ENCODE data around the gene TSR1.

Gene TSR1

GRCh38 chr17:2336215-2336851 is at the start of gene TSR1:
Gene TSR1, minus strand, starts transcription at chr17:2336457. Its CDS starts 30 bp downstream, at chr17:2336427.
- DNase-seq (ENCODE audit: low spot score), result peak; percentile 88

- DNase-seq (ENCODE audit: low spot score), result no peak
Observed at GRCh38 chr17:2385240-2386210, 49.3 kb upstream of the TSR1 start.

DNA sequence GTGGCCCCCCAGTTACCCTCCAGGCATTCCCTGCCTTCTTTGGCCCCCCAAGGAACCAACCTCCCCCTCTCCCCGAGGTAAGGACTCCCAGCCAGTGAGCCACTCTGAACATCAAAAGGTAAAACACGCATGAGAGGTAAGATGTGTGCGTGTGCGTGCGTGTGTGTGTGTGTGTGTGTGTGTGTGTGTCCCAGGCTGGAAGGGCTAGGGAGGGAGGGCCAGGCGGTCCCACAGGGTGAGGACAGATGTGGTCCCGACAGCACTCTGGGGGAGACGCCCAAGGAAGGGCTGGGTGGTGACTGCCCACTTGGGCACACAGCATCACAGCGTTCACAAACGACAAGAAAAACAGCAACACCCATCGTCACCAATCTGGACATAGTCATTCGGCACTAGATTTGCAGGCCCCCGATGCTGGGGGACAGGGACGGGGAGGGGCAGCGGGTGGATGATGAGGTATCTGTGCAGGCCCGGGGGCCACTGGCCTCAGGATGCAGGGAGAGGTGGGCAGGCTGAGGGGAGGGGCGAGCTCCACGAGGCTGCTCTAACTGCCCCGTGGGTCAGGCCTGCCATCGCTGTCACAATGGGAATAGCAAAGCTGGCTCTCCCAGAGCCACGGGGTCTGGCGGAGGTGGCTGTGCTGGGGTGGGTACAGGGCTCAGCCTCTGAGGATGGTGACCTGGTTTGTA is 48.3 kb upstream of the TSR1 start:
- DNase-seq (ENCODE audit: low spot score), result no peak

DNA sequence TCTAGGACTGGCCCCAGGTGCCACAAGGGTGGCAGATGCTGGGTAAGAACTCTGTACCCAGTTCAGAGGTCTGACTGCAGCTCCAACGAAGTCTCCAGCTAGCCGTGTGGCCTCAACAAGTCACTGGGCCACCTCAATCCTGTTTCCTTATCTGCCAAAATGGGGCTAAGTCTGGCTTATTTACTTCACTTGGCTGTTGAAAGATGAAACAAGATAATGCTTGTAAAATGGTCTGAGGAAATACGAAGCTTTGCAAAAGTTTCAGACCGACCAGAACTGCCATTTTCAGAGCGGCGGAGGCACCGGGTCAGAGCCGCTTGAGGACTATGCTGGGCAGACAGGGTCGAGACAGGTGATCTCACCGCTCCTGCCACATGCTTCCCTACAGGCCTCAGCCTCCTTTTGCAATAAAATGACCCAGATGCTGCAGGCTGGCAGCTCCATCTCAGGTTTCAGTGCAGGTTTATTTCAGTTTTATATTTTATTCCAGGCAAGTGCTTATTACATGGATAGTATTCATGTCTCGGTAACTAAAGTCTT is 47.4 kb upstream of the TSR1 start:
- no peak for DNase-seq (ENCODE audit: low spot score)

- no peak for DNase-seq (ENCODE audit: low spot score)
Observed at GRCh38 chr17:2380950-2381649, 44.8 kb upstream of the TSR1 start.

DNA sequence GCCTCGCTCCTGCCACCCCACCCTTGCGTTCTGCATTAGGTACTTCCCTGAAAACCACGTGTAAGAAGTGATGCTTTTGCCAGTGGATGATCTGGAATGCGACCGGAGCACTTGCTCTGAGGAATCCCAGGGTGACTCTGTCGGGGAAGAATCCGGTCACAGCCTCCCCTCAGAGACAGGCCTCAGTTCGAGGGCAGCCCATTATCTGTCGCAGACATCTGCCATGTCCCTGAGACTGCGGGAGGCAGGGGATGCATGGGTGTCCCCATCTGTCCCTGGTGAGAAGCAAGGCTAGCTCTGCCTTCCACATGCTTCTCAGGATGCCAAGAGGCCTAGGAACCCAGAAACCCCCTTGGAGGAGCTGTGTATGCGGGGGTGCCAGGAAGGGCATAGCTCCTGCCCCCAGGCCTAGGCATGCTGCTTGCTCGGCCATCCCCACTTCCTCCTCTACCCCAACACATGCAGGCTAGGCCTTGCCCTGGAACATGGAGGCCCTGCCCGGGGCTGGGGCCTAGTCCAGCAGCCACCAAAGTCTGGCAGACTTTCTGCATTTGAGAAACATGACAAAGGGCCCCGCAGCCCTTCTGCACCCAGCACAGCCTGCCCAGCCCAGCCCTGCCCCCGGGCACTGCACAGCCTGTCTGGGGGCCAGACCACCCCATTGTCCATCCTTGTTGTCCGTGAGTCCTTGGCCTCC is 44.1 kb upstream of the TSR1 start:
- DNase-seq (ENCODE audit: low spot score), result no peak

- DNase-seq (ENCODE audit: low spot score), result no peak
Observed at GRCh38 chr17:2379489-2380225, 43.4 kb upstream of the TSR1 start.

DNA sequence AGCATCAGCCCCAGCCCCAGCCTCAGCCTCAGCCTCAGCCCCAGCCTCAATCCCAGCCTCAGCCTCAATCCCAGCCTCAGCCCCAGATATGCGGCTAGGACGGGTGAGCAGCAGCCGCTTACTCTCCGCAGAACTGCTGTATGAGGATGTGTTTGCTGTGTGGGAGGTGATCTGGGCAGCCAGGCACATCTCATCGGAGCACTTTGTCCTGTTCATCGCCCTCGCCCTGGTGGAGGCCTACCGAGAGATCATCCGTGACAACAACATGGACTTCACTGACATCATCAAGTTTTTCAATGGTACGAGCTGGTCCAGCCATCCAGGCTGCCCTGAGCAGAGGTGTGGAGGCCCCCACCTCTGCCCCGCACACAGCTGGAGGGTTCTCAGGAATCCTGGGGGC is 42.6 kb upstream of the TSR1 start:
- no peak for DNase-seq (ENCODE audit: low spot score)

GRCh38 chr17:2377659-2378058 is 41.4 kb upstream of the TSR1 start:
- no peak for DNase-seq (ENCODE audit: low spot score)

GRCh38 chr17:2376107-2376506 is 39.9 kb upstream of the TSR1 start:
- no peak for DNase-seq (ENCODE audit: low spot score)

GRCh38 chr17:2375406-2375805 is 39.1 kb upstream of the TSR1 start:
- no peak for DNase-seq (ENCODE audit: low spot score)

GRCh38 chr17:2374549-2375285 is 38.5 kb upstream of the TSR1 start:
- no peak for DNase-seq (ENCODE audit: low spot score)

DNA sequence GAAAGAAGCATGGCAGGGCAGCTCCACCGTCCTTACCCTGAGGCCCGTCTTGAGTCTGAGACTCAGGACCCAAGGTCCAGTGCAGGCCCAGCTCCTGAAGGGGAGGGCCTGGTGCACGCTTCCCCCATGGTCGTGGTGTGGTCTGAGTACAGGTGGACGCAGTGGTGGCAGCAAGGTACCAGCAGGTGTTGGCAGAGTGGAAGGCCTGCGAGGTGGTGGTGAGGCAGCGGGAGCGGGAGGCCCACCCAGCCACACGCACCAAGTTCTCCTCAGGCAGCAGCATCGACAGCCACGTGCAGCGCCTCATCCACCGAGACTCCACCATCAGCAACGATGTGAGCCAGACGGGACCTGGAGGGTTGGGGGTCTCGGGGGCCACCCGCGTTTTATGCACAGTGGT is 36.9 kb upstream of the TSR1 start:
- DNase-seq (ENCODE audit: low spot score), result no peak

DNA sequence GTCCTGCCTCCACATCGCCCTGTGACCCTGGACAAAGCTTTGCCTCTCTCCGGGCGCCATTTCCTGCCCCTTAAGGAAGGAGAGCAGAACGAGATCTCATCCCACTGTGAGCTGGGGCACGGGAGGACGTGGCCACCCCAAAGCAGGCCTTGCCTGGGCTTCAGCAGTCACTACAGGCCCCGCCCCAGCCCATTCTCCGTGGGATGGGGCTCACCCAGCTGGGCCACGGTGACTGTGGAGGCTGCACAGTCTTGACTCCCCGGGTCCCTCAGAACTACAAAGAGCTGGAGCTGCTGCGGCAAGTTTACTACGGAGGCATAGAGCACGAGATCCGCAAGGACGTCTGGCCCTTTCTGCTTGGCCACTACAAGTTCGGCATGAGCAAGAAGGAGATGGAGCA is 36.4 kb upstream of the TSR1 start:
- DNase-seq (ENCODE audit: low spot score), result no peak

- DNase-seq (ENCODE audit: low spot score), result no peak
Observed at GRCh38 chr17:2372180-2372579, 35.9 kb upstream of the TSR1 start.

DNA sequence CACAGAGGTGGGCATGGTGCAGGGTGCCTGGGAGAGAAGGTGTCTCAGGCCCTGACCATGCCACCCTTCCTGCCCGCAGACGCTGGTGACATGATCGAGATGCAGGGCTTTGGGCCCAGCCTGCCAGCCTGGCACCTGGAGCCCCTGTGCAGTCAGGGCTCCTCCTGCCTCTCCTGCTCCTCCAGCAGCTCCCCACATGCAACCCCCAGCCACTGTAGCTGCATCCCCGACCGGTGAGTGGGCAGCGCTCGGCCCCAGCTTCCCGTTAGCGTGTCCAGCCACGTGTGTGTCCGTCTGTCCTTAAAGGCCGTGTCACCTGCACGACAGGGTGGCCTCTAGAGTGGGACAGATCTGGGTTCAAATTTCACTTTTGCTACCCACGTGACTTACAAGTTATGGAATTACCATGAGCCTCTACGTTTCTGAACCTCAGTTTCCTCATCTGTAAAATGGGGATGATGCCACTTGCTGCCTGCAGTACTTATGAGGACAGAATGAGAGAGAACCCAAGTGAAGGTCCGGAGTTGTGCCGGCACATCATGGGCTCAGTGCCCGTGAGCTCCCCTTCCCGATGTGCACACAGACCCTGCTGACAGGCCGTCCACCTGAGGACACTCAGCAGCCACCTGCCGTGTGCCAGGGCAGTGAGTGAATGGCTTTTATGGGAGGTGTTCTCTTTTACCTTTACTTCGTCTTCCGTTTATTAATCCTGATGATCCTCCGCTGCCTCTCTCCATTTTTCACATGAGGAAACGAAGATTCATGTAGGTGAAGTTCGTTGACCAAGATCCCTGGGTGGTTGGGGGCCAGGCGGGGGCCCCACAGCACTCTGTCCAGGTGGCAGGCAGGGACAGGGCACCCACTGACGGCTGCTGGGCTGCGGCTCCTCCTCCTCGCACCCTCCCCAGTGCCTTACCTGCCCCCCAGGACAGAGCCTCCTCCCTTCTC is 35.2 kb upstream of the TSR1 start:
- no peak for DNase-seq (ENCODE audit: low spot score)

DNA sequence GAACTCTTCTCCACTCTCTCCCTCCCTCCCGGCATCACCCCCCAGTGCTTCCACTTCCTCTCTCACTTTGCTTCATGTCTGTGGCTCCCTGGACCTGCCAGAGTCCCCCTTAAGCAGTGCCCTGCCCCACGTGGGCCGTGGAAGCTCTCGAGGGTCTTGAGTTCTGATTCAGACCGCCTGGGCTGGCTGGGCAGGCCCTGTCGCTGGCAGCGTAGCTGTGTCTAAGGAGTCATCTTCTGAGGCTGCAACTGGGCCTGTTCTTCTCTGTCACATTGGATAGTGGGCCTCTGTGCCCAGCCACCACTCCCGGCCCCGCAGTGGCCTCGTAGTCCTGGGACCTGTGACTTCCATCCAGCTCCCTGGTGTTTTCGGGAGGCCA is 33.9 kb upstream of the TSR1 start:
- DNase-seq (ENCODE audit: low spot score), result no peak

DNA sequence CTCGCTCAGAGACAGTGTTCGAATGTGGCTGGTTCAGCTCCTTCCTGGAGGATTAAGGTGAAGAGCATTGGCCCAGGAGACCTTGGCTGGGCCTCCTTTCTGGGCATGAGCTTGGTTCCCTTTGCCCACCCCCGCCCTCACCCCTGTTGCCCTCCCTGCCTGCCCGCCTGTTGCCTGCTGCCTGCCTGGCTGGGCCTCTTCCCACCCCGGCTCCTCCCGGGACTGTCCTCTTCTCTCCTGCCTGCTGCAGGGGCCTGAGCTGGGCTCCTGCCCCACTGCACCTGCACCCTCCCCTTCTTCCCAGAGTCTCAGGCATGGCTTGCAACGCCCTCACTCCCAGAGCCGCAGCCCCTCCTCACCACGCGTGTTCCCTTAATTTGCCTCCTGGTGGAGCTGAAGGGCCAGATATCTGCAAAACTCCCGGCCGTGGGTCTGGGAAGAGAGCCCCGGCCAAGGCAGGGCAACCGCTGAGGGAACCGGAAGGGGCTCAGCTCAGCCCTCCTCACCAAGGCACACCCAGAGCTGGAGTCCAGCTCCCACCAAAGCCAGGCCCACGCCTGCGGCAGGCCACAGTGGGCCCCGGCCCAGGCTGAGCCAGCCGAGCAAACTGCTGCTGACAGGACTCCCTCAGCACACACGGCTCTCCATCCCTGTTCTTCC is 33.4 kb upstream of the TSR1 start:
- DNase-seq (ENCODE audit: low spot score), result no peak
